ENCODE measurements around the gene PITX3. TPM values are rescaled to one million over a fixed set of nuclear protein-coding genes. Genes with fewer than 3 reads are reported as not detected.

Gene PITX3
- total RNA-seq, 2 experiments from 2014 or later = not detected

- CTCF ChIA-PET = no interaction called here
- POLR2A ChIA-PET = no interaction called here
Measured at GRCh38 chr10:102198027-102198426, 43.3 kb downstream of the PITX3 start.

DNA sequence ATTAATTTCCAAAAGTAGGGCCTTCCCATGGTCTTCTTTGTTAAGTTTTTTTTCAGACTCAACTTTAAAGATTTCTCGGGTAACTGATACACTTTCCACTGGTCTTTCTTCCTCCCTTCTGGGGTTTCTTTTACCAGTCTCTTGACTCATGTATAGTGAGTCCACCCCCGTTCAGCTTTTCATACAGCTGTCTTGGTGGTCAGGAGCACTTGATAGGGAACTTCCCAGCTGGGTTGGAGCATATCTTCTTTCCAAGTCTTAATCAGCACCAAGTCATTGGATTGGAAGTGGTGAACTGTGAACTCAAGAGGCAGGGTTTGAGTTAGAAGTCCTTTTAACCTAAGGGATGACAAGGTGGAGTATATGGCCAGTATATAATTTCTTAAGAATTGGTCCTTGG is 44.4 kb downstream of the PITX3 start:
- ChIA-PET POLR2A (no interaction called here), CTCF (no interaction called here)

DNA sequence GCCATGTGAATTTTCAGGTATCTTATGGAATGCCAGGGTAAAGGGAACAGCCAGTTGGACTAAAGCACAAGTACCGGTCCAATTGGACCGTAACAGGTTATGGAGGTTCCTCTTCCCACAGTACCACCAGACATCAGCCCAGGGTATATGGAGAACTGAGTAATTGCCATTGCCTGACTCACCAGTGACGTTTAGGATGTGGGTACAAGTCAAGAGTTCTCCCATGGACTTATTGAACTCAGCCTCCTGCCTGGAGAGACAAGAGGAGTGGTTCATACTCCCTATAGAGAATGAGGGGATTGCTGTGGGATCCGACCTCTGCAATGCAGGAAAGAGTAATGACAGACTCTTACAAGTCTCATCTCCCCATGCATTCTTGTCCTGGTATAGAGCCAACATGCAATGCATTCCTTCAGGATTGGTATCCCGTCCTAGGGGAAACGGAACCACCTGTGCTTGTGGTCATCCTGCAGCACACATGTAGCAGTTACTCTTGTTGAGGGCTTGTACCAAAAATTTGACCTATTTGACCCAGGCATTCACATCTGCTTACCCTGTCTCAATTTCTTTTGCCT is 45.9 kb downstream of the PITX3 start:
- ChIA-PET CTCF (no interaction called here), POLR2A (interaction anchor here (0.7 kb wide), 1 partner anchor 146 kb away, joined by 4 read pairs; no protein-coding TSS in a partner anchor)

- CTCF ChIA-PET = no interaction called here
- POLR2A ChIA-PET = interaction anchor here (0.6 kb wide), 1 partner anchor 13 kb away, joined by 4 read pairs; no protein-coding TSS in a partner anchor
Measured at GRCh38 chr10:102191956-102192355, 49.4 kb downstream of the PITX3 start.

GRCh38 chr10:102188941-102189898 is 52.1 kb downstream of the PITX3 start:
- CTCF ChIA-PET = interaction anchor here (0.6 to 1.9 kb wide), 4 partner anchors 20 to 210 kb away, joined by 3 to 5 read pairs (median 4); no protein-coding TSS in a partner anchor
- POLR2A ChIA-PET = interaction anchor here (0.7 kb wide), 1 partner anchor 169 kb away, joined by 6 read pairs; no protein-coding TSS in a partner anchor

GRCh38 chr10:102188298-102188940 is 52.9 kb downstream of the PITX3 start:
- CTCF ChIA-PET = interaction anchor here (0.6 to 1.9 kb wide), 4 partner anchors 19 to 393 kb away, joined by 3 to 5 read pairs (median 4); no protein-coding TSS in a partner anchor
- POLR2A ChIA-PET = no interaction called here

GRCh38 chr10:102185811-102186527 is 55.3 kb downstream of the PITX3 start:
- CTCF ChIA-PET = interaction anchor here (1.0 to 1.2 kb wide), 2 partner anchors 46 to 177 kb away, joined by 3 to 5 read pairs; no protein-coding TSS in a partner anchor
- POLR2A ChIA-PET = no interaction called here

DNA sequence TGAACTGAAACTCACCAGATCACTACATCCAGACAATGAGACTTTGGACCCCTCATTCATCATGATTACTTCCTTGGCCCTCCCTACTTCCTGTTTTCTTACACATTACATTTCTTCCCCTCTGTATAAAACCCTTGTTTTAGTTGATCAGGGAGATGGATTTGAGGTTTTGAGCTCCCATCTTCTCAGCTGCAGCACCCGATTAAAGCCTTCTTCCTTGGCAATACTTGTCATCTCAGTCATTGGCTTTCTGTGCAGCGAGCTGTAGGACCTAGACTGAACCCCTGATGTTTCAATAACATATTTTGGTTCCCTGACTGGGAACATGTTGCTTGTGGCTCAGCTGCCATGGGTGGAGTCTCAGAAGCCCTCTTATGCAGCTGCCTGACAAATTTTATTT is 56.0 kb downstream of the PITX3 start:
- ChIA-PET CTCF (interaction anchor here (1.0 to 1.2 kb wide), 3 partner anchors 16 to 178 kb away, joined by 3 to 5 read pairs (median 3); no protein-coding TSS in a partner anchor), POLR2A (no interaction called here)

DNA sequence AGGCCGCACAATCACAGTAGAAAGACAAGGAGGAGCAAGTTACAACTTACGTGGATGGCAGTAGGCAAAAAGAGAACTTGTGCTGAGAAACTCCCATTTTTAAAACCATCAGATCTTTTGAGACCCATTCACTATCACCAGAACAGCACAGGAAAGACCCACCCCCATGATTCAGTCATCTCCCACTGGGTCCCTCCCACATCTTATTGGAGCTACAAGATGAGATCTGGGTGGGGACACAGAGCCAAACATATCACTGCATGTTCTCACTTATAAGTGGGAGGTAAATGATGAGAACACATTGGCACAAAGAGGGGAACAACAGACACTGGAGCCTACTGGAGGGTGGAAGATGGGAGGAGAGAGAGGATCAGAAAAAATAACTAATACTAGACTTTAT is 56.7 kb downstream of the PITX3 start:
- POLR2A ChIA-PET = no interaction called here
- CTCF ChIA-PET = interaction anchor here (1.0 kb wide), 1 partner anchor 16 kb away, joined by 3 read pairs; no protein-coding TSS in a partner anchor

Other genes with a start within 250 kb of the PITX3 start
- gene ARMH3, start 185.3 kb downstream of the PITX3 start, total RNA-seq = 10 to 100 TPM; 19.3 to 23.5 TPM
- 10 to 100 TPM; 27.3 to 28.2 TPM for gene HPS6, start 176.2 kb downstream of the PITX3 start, total RNA-seq
- 10 to 100 TPM; 66.9 to 71.4 TPM for gene LDB1, start 121.1 kb downstream of the PITX3 start, total RNA-seq
- 100 to 1,000 TPM; 103 to 108 TPM for gene PPRC1, start 108.5 kb downstream of the PITX3 start, total RNA-seq
- gene NOLC1, start 89.1 kb downstream of the PITX3 start, total RNA-seq = 100 to 1,000 TPM; 341 to 355 TPM
- not detected for gene ELOVL3, start 15.2 kb downstream of the PITX3 start, total RNA-seq
- gene GBF1, start 4.0 kb upstream of the PITX3 start, total RNA-seq = 10 to 100 TPM; 34.9 to 36.1 TPM
- gene NFKB2, start 154.2 kb upstream of the PITX3 start, total RNA-seq = 100 to 1,000 TPM; 272 to 279 TPM
- 1 to 10 TPM; 3.6 to 4.9 TPM for gene PSD, start 177.3 kb upstream of the PITX3 start, total RNA-seq
- gene FBXL15, start 179.3 kb upstream of the PITX3 start, total RNA-seq = 10 to 100 TPM; 13.2 to 14.4 TPM
- 10 to 100 TPM; 64.6 to 66.0 TPM for gene CUEDC2, start 191.1 kb upstream of the PITX3 start, total RNA-seq
- under 1 TPM; 0.40 to 0.74 TPM for gene C10orf95, start 210.0 kb upstream of the PITX3 start, total RNA-seq